ENCODE results near the gene DOCK10. TPM values are rescaled to one million over a fixed set of nuclear protein-coding genes. Genes with fewer than 3 reads are reported as not detected.

Gene DOCK10
- total RNA-seq, 1 experiment from 2014 or later, result 0.96 TPM

- peaks cover 12% of the 10 kb centered on the region for H3K27me3 Mint-ChIP-seq (ENCODE audit: insufficient read depth, unreplicated experiment)
- H3K36me3 Mint-ChIP-seq (ENCODE audit: insufficient read depth, unreplicated experiment), result no peaks in the 10 kb centered on the region
- peaks cover 6% of the 10 kb centered on the region for H3K9me3 Mint-ChIP-seq (ENCODE audit: unreplicated experiment)
- no TSS peak for BruUV-seq (replicated peaks)
- POLR2A ChIA-PET, result no interaction called here
- TF ChIP-seq CTCF (IDR thresholded peaks at IDR 0.05; ENCODE audit: unreplicated experiment), result no peak
- H3K4me3 Mint-ChIP-seq (ENCODE audit: unreplicated experiment), result no peak overlapping the region
- CTCF ChIA-PET, result no interaction called here
- no peak overlapping the region for H3K27ac Mint-ChIP-seq (ENCODE audit: low read depth, unreplicated experiment)
- DNase-seq (ENCODE audit: unreplicated experiment), result no peak
- H3K4me1 Mint-ChIP-seq (ENCODE audit: insufficient read depth, unreplicated experiment), result peaks cover 5% of the 10 kb centered on the region
- intact Hi-C loops (cut with micrococcal nuclease), result no loop called here
These were observed 27.7 kb upstream of the DOCK10 start for GRCh38 chr2:225069966-225070365.

GRCh38 chr2:225069477-225069876 is 27.2 kb upstream of the DOCK10 start:
- intact Hi-C loops (cut with micrococcal nuclease), result no loop called here
- Mint-ChIP-seq H3K4me3 (ENCODE audit: unreplicated experiment) (no peak overlapping the region), H3K27ac (ENCODE audit: low read depth, unreplicated experiment) (no peak overlapping the region), H3K4me1 (ENCODE audit: insufficient read depth, unreplicated experiment) (peaks cover 5% of the 10 kb centered on the region), H3K27me3 (ENCODE audit: insufficient read depth, unreplicated experiment) (peaks cover 12% of the 10 kb centered on the region), H3K9me3 (ENCODE audit: unreplicated experiment) (peaks cover 6% of the 10 kb centered on the region), H3K36me3 (ENCODE audit: insufficient read depth, unreplicated experiment) (no peaks in the 10 kb centered on the region)
- ChIA-PET POLR2A (no interaction called here), CTCF (interaction anchor here (0.7 kb wide), 1 partner anchor 136 kb away, joined by 3 read pairs; no protein-coding TSS in a partner anchor)
- TF ChIP-seq CTCF (IDR thresholded peaks at IDR 0.05; ENCODE audit: unreplicated experiment), result no peak
- BruUV-seq (replicated peaks), result no TSS peak
- DNase-seq (ENCODE audit: unreplicated experiment), result no peak

- BruUV-seq (replicated peaks), result no TSS peak
- Mint-ChIP-seq H3K4me3 (ENCODE audit: unreplicated experiment) (no peak overlapping the region), H3K4me1 (ENCODE audit: insufficient read depth, unreplicated experiment) (peaks cover 3% of the 10 kb centered on the region), H3K27ac (ENCODE audit: low read depth, unreplicated experiment) (no peak overlapping the region), H3K27me3 (ENCODE audit: insufficient read depth, unreplicated experiment) (no peaks in the 10 kb centered on the region), H3K9me3 (ENCODE audit: unreplicated experiment) (peaks cover 6% of the 10 kb centered on the region), H3K36me3 (ENCODE audit: insufficient read depth, unreplicated experiment) (no peaks in the 10 kb centered on the region)
- POLR2A ChIA-PET, result no interaction called here
- CTCF ChIA-PET, result no interaction called here
- TF ChIP-seq CTCF (IDR thresholded peaks at IDR 0.05; ENCODE audit: unreplicated experiment), result no peak
- intact Hi-C loops (cut with micrococcal nuclease), result no loop called here
- no peak for DNase-seq (ENCODE audit: unreplicated experiment)
These were observed 23.6 kb upstream of the DOCK10 start for GRCh38 chr2:225065882-225066281.

- POLR2A ChIA-PET, result interaction anchor here (0.6 kb wide), 1 partner anchor 13 kb away, joined by 3 read pairs; no protein-coding TSS in a partner anchor
These were observed 22.7 kb upstream of the DOCK10 start for GRCh38 chr2:225064928-225065327.

More at GRCh38 chr2:225064928-225065327, 22.7 kb upstream of the DOCK10 start:
- Mint-ChIP-seq H3K27ac (ENCODE audit: low read depth, unreplicated experiment) (no peak overlapping the region), H3K27me3 (ENCODE audit: insufficient read depth, unreplicated experiment) (no peaks in the 10 kb centered on the region), H3K4me1 (ENCODE audit: insufficient read depth, unreplicated experiment) (no peaks in the 10 kb centered on the region), H3K4me3 (ENCODE audit: unreplicated experiment) (no peak overlapping the region), H3K36me3 (ENCODE audit: insufficient read depth, unreplicated experiment) (no peaks in the 10 kb centered on the region), H3K9me3 (ENCODE audit: unreplicated experiment) (peaks cover 6% of the 10 kb centered on the region)
- intact Hi-C loops (cut with micrococcal nuclease), result no loop called here
- no TSS peak for BruUV-seq (replicated peaks)
- TF ChIP-seq CTCF (IDR thresholded peaks at IDR 0.05; ENCODE audit: unreplicated experiment), result no peak
- no peak for DNase-seq (ENCODE audit: unreplicated experiment)
- CTCF ChIA-PET, result no interaction called here

Data from MCF 10A (cell line).